HG02970 (cell line): ENCODE data around the gene DDHD1.
"Not testable (repeated sequence)": the region's sequence is repeated elsewhere in the genome, so short reads cannot be mapped to it uniquely, and the experiment has no call there.

Experiments used
- ATAC-seq: cut with Tn5 transposase; IDR thresholded peaks from one replicate; pipeline ENCODE4 v1.9.1; 2021; ENCODE audit warnings: mild to moderate bottlenecking, moderate library complexity, moderate number of reproducible peaks; ENCODE audit not compliant: unreplicated experiment, low FRiP score

The DDHD1 gene

GRCh38 chr14:53110096-53110495 lies 43.0 kb downstream of the DDHD1 start:
- no peak for ATAC-seq

GRCh38 chr14:53109105-53110041 lies 43.8 kb downstream of the DDHD1 start:
- ATAC-seq: peak; percentile 80

GRCh38 chr14:53108292-53109104 lies 44.6 kb downstream of the DDHD1 start:
- no peak for ATAC-seq

- no peak for ATAC-seq
These were observed 46.4 kb downstream of the DDHD1 start for GRCh38 chr14:53106768-53107167.

DNA sequence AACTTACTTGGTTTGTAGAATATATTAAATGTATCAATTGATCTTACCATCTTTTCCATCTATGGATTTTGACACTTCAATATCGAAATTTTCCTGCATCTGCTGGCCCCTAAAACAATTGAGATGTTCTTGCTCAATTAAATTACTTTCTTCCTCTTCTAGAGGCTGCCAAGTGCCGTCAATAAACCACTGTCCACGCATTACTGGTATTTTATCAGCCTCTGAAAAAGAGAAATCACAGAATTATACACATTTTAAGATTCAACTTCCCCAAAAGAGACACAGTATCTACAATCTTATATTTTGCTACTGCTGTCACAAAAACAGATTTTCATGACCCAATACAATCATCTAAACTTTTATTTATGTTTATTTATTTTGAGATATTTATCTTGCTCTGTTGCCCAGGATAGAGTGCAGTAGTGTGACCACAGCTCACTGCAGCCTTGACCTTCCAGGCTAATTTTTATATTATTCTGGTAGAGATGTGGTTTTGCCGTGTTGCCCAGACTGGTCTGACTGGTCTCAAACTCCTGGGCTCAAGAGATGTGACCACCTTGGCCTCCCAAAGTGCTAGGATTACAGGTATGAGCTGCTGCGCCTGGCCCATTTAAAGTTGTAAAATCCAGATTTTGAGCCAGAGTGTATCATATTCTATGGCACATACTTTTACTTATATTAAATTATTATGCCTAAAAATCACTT lies 49.3 kb downstream of the DDHD1 start:
- ATAC-seq: no peak

DNA sequence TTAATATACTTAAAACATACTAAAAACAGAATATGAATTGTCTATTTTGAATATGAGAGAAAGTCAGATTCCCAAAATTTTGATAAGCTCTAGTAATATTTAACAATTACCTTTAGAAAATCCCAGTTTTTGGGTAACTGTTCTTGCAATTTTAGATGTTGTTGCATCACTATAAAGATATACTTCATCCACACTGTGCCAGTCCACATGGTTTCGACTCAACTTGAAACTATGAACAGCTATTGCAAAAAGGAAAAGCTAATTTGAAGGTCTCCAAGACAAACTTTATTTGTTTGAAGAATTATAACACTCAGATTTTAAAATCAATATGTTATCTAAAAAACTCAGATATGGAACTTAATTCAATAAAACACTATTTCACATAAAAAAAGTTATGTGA lies 59.9 kb downstream of the DDHD1 start:
- ATAC-seq: no peak

DNA sequence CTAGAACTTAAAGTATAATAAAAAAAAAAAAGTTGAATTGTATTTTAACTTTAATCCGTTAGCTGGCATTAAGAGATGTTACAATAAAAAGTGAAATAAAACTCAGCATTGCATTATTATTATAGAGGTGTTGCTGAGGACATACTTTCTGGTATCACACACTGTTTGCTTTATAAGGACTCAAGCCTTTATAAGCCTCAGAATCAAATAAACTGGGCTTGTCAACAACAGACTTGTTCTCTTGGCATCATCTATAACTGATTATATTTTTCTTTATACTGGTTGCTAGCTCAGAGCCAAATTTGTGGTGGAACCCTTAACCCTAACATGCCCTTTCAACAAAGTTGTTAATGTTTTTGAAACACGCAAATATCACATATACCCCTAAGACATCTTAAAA lies 62.3 kb downstream of the DDHD1 start:
- no peak for ATAC-seq

GRCh38 chr14:53084954-53085353 lies 68.2 kb downstream of the DDHD1 start:
- not testable (repeated sequence) for ATAC-seq

- ATAC-seq: no peak
These were observed 88.6 kb downstream of the DDHD1 start for GRCh38 chr14:53064475-53064874.

DNA sequence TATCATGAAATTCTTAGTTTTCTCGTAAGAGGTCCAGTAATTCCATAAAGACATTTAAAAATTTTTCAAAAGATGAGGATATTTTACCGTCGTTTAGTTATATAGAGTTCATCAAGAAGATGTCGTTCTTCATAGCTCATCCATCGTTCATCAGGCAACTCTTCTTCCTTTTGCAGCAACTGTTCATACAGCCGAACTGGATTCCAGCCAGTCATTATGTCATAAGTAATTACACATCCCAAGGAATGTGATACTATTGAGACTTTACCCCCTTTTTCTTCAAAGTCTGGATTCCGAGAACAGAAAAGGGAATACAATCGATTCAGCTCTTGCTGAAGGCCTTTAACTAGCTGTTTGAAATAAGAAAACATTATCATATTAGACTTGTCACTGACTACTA lies 90.3 kb downstream of the DDHD1 start:
- ATAC-seq: no peak

GRCh38 chr14:53060046-53060445 lies 93.1 kb downstream of the DDHD1 start:
- ATAC-seq: no peak

DNA sequence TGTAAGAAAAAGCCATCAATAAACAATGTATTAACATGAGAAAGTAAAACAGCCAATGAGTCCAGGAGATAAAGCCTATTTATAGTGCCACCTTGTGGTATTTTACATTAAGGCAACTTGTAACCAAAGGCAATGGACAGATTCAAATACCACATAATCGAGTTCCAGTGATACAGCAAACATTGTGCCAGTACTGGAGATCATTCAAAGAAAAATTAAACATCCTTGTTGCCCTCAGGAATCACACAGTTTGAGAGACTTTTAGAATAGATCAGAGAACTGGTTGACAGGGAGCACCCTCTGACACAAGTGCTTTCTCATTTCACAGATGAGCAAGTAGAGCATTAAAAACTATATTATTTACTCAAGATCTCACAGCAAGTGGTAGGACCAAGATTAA lies 98.1 kb downstream of the DDHD1 start:
- ATAC-seq: no peak

GRCh38 chr14:53054457-53054856 lies 98.7 kb downstream of the DDHD1 start:
- no peak for ATAC-seq

DNA sequence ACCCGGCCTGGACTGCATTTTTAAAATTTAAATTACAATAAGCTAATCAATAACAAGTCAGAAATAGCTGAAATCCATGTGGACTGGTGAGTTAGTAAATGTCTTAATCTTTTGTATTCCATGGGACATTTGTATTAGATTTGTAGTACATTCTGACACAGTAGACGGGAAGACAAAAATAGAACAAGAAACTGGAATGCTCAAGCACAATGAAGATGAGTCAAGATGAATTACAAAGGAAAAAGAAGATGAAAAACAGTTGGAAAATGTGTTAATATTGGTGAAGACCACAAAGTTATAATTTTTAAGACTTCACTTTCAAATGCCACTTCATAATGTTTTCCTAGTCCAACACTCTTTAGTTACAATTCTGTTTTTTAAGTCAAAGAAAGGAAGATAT lies 104.5 kb downstream of the DDHD1 start:
- no peak for ATAC-seq

- ATAC-seq: no peak
These were observed 105.6 kb downstream of the DDHD1 start for GRCh38 chr14:53047307-53048069.

GRCh38 chr14:53044486-53044885 lies 108.6 kb downstream of the DDHD1 start:
- ATAC-seq: no peak

DNA sequence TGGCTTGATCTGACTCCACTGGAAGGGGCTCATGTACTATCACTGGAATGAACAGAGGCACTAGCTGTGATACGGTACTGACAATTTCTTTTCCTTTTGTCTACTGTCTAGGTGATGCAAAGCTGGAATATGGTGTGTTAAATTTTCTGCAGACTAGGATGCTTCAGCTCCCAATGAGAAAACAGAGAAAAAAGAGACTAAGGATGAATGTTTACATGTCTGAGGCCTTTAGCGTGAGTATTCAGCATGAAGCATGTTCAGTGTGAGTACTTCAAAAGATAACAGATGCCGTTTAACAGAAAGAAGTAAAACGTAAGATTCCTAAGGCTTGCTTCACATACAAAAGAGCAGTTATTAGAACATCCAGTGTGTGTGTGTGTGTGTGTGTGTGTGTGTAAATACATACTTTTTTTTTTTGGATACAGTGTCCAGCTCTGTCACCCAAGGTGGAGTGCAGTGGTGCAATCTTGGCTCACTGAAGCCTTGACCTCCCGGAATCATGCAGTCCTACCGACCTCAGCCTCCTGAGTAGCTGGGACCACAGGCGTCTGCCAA lies 110.0 kb downstream of the DDHD1 start:
- ATAC-seq: no peak

GRCh38 chr14:53042480-53042879 lies 110.6 kb downstream of the DDHD1 start:
- no peak for ATAC-seq

DNA sequence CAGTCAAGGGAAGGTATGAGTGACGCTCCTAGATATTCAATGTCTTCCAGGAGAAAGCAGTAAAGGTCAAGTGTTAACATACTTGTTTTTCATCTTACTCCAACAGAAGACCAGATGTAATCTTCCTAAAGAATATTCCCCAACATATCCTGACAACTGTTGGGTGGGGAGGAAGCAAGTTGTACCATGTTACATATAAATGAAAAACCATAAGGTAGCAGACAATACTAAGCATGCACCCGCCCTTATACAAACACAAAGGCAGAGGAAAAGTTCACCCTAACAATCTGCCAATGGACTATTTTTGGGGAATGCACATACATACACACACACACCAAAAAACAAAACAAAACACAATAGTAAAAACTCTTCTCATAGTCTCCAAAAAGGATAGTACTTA lies 112.1 kb downstream of the DDHD1 start:
- ATAC-seq: no peak

DNA sequence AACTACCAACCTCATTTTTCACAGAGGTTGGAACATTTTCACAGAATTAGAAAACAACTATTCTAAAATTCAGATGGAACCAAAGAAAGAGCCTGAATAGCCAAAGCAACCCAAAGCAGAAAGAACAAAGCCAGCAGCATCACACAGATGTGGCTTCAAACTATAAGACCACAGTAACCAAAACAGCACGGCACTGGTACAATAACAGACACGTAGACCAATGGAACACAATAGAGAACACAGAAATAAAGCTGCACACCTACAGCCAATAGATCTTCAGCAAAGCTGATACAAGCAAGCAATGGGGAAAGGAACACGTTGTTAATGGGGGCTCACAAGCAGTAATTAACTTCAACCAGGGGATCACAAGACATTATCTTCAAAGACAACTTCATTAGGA lies 114.5 kb downstream of the DDHD1 start:
- no peak for ATAC-seq
